ENCODE data around the gene PRR30. TPM values are rescaled to one million over a fixed set of nuclear protein-coding genes. Genes with fewer than 3 reads are reported as not detected.
"Not testable (repeated sequence)": the region's sequence is repeated elsewhere in the genome, so short reads cannot be mapped to it uniquely, and the experiment has no call there.

The PRR30 gene
- total RNA-seq, 1 donor, result not detected

DNA sequence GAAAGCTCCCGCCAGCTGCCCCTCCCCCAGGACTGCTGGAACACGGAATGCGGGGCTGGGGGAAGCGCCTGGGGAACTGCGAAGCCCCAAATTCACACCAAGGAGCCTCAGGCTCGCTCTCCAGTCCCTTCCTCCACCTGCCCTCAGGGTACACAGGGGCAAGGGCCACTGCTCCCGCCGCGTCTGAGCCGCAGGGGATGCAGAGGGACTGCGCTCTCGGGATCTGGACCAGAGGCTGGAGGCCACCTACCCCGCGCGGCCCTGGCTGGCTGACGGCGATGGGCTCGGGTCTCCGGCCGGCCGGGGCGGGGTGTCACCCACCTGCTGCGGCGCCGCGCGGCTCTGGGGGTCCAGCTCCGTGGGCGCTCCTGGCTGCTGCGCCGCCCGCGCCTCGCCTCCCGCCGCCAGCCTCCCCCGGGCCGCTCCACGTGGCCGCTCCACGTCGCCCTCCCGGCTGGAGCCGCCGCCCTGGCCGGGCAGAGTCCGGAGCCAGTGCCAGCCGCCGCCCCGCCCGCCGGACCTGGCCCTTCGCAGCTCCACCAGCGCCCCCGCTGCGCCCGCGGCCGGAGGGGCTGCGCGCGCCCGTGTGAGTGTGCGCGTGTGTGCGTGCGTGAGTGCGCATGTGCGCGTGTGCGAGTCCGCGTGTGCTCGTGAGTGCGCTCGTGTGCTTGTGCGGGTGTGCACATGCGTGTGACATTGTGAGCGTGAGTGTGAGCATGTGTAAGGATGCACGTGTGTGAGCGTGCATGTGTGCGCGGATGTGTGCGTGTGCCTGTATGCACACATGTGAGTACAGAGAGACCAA, 20.5 kb downstream of the PRR30 start, which contains the start of gene CGREF1:
CGREF1 (minus strand) TSS at position 604 of the 805 bp plus-strand sequence. CDS start 14,762 bp downstream, outside the sequence.
- no peak for DNase-seq (ENCODE audit: low read depth)
- H3K4me3 ChIP-seq (ENCODE audit: low read depth, low read length), result peak within 1 kb of the TSS; percentile 44
- no peak for TF ChIP-seq CTCF (IDR thresholded peaks at IDR 0.05; ENCODE audit: insufficient read depth, low read depth, low read length)

GRCh38 chr2:27117995-27118524, 21.1 kb downstream of the PRR30 start:
- TF ChIP-seq CTCF (IDR thresholded peaks at IDR 0.05; ENCODE audit: insufficient read depth, low read depth, low read length), result no peak

GRCh38 chr2:27115519-27115918, 23.7 kb downstream of the PRR30 start:
- H3K4me3 ChIP-seq (ENCODE audit: low read depth, low read length), result no peak overlapping the region
- TF ChIP-seq CTCF (IDR thresholded peaks at IDR 0.05; ENCODE audit: insufficient read depth, low read depth, low read length), result no peak
- DNase-seq (ENCODE audit: low read depth), result no peak

More at GRCh38 chr2:27117995-27118524, 21.1 kb downstream of the PRR30 start:
- no peak overlapping the region for H3K4me3 ChIP-seq (ENCODE audit: low read depth, low read length)
- DNase-seq (ENCODE audit: low read depth), result no peak

DNA sequence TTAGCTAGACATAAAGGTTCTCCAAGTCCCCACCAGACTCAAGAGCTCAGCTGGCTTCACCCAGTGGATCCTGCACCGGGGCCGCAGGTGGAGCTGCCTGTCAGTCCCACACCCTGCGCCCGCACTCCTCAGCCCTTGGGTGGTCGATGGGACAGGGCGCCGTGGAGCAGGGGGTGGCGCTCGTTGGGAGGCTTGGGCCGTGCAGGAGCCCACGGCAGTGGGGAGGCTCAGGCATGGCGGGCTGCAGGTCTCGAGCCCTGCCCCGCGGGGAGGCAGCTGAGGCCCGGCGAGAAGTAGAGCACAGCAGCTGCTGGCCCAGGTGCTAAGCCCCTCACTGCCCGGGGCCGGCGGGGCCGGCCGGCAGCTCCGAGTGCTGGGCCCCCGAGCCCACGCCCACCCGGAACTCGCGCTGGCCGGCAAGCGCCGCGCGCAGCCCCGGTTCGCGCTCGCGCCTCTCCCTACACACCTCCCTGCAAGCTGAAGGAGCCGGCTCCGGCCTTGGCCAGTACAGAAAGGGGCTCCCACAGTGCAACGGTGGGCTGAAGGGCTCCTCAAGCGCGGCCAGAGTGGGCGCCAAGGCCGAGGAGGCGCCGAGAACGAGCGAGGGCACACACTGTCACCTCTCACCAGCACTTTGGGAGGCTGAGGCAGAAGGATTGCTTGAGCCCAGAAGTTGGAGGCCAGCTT, 27.7 kb downstream of the PRR30 start:
- not testable (repeated sequence) for H3K4me3 ChIP-seq (ENCODE audit: low read depth, low read length); DNase-seq (ENCODE audit: low read depth)

- H3K4me3 ChIP-seq (ENCODE audit: low read depth, low read length); DNase-seq (ENCODE audit: low read depth): not testable (repeated sequence)
These were observed 28.4 kb downstream of the PRR30 start for GRCh38 chr2:27110603-27111352.

- H3K4me3 ChIP-seq (ENCODE audit: low read depth, low read length), result no peak overlapping the region
- TF ChIP-seq CTCF (IDR thresholded peaks at IDR 0.05; ENCODE audit: insufficient read depth, low read depth, low read length), result no peak
- no peak for DNase-seq (ENCODE audit: low read depth)
These were observed 30.1 kb downstream of the PRR30 start for GRCh38 chr2:27109083-27109482.

GRCh38 chr2:27108221-27108620, 31.0 kb downstream of the PRR30 start:
- DNase-seq (ENCODE audit: low read depth), result no peak
- no peak for TF ChIP-seq CTCF (IDR thresholded peaks at IDR 0.05; ENCODE audit: insufficient read depth, low read depth, low read length)

More at GRCh38 chr2:27108221-27108620, 31.0 kb downstream of the PRR30 start:
- no peak overlapping the region for H3K4me3 ChIP-seq (ENCODE audit: low read depth, low read length)
